HCT116 (cell line): ENCODE data around the gene SAMSN1. TPM values are rescaled to one million over a fixed set of nuclear protein-coding genes. Genes with fewer than 3 reads are reported as not detected.

Experiments
- ATAC-seq: fragments of 200-7000 bp; cut with Tn5 transposase; 2 replicates; pipeline ENCODE4 v1.9.1; 2020; ENCODE audit warnings: mild to moderate bottlenecking, moderate library complexity
- BruUV-seq: library from RNA; stranded (reverse); fragments of 400-500 nt; replicated peaks from 2 replicates; lab custom pipeline; 2021; lab: Mats Ljungman, UMichigan
- CTCF ChIA-PET: fragments of 300-600 bp; sonication (Branson Sonifier 250); formaldehyde crosslinking; loops from one replicate; lab custom pipeline; 2021; ENCODE audit warnings: antibody characterized with exemption; lab: Charles Lee
- POLR2A ChIA-PET: fragments of 300-600, 350-600 bp; sonication (Branson Sonifier 250); formaldehyde crosslinking; loops from one replicate; lab custom pipeline; 2021; ENCODE audit warnings: antibody characterized with exemption; lab: Charles Lee
- RAD21 ChIA-PET, 2 experiments: fragments of 300-600 bp; sonication (Branson Sonifier 250); formaldehyde crosslinking; loops; one replicate each; lab custom pipeline; 2023; ENCODE audit warnings: low total read pairs in 2 of 2; ENCODE audit not compliant: uncharacterized antibody in 2 of 2, unreplicated experiment in 2 of 2, low non-redundant PET in 1 of 2; lab: Charles Lee
- DNase-seq: peaks from one replicate; pipeline ENCODE4 v3.0.0-alpha.2; 2010; ENCODE audit warnings: low read depth, low spot score
- H2AFZ ChIP-seq: fragments of 200-600 bp; shearing (Covaris generic), sonication (generic); 2 replicates; pipeline ENCODE4 v1.6.1; 2017; ENCODE audit warnings: low read depth, mixed run types, mixed read lengths, antibody characterized with exemption, low read length; ENCODE audit not compliant: poor library complexity, severe bottlenecking
- H3K27ac ChIP-seq: 2 replicates; pipeline ENCODE4 v1.5.1; 2012; ENCODE audit warnings: low read depth, low read length
- H3K27me3 ChIP-seq: fragments of 200-600 bp; sonication (generic); 2 replicates; pipeline ENCODE4 v1.6.1; 2016; ENCODE audit warnings: mixed run types, low read length, mixed read lengths; ENCODE audit not compliant: insufficient read depth
- H3K36me3 ChIP-seq, 2 experiments: fragments of 200-500 bp in 1 of 2; fragments of 200-600 bp in 1 of 2; sonication (Bioruptor generic) in 1 of 2; sonication (generic) in 1 of 2; 2 replicates each; pipeline versions ENCODE4 v1.5.1 to v1.6.1; 2014 to 2016; ENCODE audit warnings: low read length in 2 of 2, inconsistent platforms in 1 of 2, mixed read lengths in 1 of 2, mixed run types in 1 of 2; ENCODE audit not compliant: insufficient read depth in 2 of 2, control insufficient read depth in 1 of 2
- H3K4me1 ChIP-seq, 2 experiments: fragments of 200-600 bp in 1 of 2; sonication (generic) in 1 of 2; 2 replicates each; pipeline versions ENCODE4 v1.5.1 to v1.6.1; 2012 to 2017; ENCODE audit warnings: low read length in 2 of 2, inconsistent platforms in 1 of 2, mild to moderate bottlenecking in 1 of 2, mixed read lengths in 1 of 2, mixed run types in 1 of 2, moderate library complexity in 1 of 2; ENCODE audit not compliant: insufficient read depth in 2 of 2, control insufficient read depth in 1 of 2
- H3K4me2 ChIP-seq: fragments of 200-600 bp; sonication (generic); 2 replicates; pipeline ENCODE4 v1.6.1; 2017; ENCODE audit warnings: mixed run types, low read length, mixed read lengths
- H3K4me3 ChIP-seq, 2 experiments: fragments of 200-600 bp in 1 of 2; sonication (generic) in 1 of 2; replicated peaks in 1 of 2; 2 replicates each; pipeline ENCODE4 v1.5.1; 2011 to 2016; ENCODE audit warnings: low read length in 2 of 2, control low read depth in 1 of 2, low read depth in 1 of 2, mild to moderate bottlenecking in 1 of 2, mixed read lengths in 1 of 2, mixed run types in 1 of 2
- H3K79me2 ChIP-seq: fragments of 200-600 bp; sonication (generic); 2 replicates; pipeline ENCODE4 v1.6.1; 2017; ENCODE audit warnings: mild to moderate bottlenecking, mixed run types, low read length, moderate library complexity, mixed read lengths; ENCODE audit not compliant: insufficient read depth
- H3K9ac ChIP-seq: fragments of 200-600 bp; sonication (generic); 2 replicates; pipeline ENCODE4 v1.6.1; 2016; ENCODE audit warnings: low read length, mixed read lengths
- H3K9me2 ChIP-seq: fragments of 200-600 bp; sonication (generic), shearing (Covaris generic); 2 replicates; pipeline ENCODE4 v1.6.1; 2017; ENCODE audit warnings: mixed run types, mild to moderate bottlenecking, moderate library complexity; ENCODE audit not compliant: insufficient read depth
- H3K9me3 ChIP-seq, 2 experiments: fragments of 200-500 bp in 1 of 2; fragments of 200-600 bp in 1 of 2; sonication (Bioruptor generic) in 1 of 2; sonication (generic) in 1 of 2; 2 replicates each; pipeline ENCODE4 v1.6.1; 2014 to 2017; ENCODE audit warnings: low read length in 2 of 2, mixed read lengths in 2 of 2, inconsistent platforms in 1 of 2, low read depth in 1 of 2, mild to moderate bottlenecking in 1 of 2, mixed run types in 1 of 2, moderate library complexity in 1 of 2; ENCODE audit not compliant: control insufficient read depth in 1 of 2, insufficient read depth in 1 of 2
- H4K20me1 ChIP-seq: fragments of 200-600 bp; sonication (generic), shearing (Covaris generic); 2 replicates; pipeline ENCODE4 v1.6.1; 2017; ENCODE audit warnings: mixed run types, mild to moderate bottlenecking, moderate library complexity; ENCODE audit not compliant: insufficient read depth
- CBX3 ChIP-seq: IDR thresholded peaks from 2 replicates; pipeline ENCODE4 v1.6.1; 2012; ENCODE audit warnings: low read depth
- CEBPB ChIP-seq: IDR thresholded peaks from 2 replicates; pipeline ENCODE4 v1.6.1; 2012; ENCODE audit warnings: low read depth
- EGR1 ChIP-seq: IDR thresholded peaks from 2 replicates; pipeline ENCODE4 v1.6.1; 2012; ENCODE audit warnings: low read depth
- EZH2 ChIP-seq: fragments of 200-600 bp; sonication (generic); IDR thresholded peaks from 2 replicates; pipeline ENCODE4 v1.6.1; 2017; ENCODE audit warnings: antibody characterized with exemption, mixed run types
- FOSL1 ChIP-seq: IDR thresholded peaks from 2 replicates; pipeline ENCODE4 v1.6.1; 2012; ENCODE audit warnings: low read depth
- POLR2A ChIP-seq: IDR thresholded peaks from 2 replicates; pipeline ENCODE4 v1.7.0; 2011; ENCODE audit warnings: borderline replicate concordance; ENCODE audit not compliant: insufficient read depth, insufficient read length; ENCODE audit errors: extremely low read depth
- POLR2AphosphoS5 ChIP-seq: IDR thresholded peaks from 2 replicates; pipeline ENCODE4 v1.6.1; 2011; ENCODE audit warnings: mild to moderate bottlenecking, low read depth, low read length, moderate library complexity
- SIN3A ChIP-seq: IDR thresholded peaks from 2 replicates; pipeline ENCODE4 v1.6.1; 2012; ENCODE audit warnings: low read depth
- SRF ChIP-seq: IDR thresholded peaks from 2 replicates; pipeline ENCODE4 v1.6.1; 2012; ENCODE audit warnings: low read depth
- TCF7L2 ChIP-seq: IDR thresholded peaks from 2 replicates; pipeline ENCODE4 v1.7.0; 2011; ENCODE audit warnings: borderline replicate concordance, inconsistent platforms; ENCODE audit not compliant: insufficient read depth, insufficient read length; ENCODE audit errors: extremely low read depth
- ZFX ChIP-seq: fragments of 450-650 bp; IDR thresholded peaks from 2 replicates; pipeline ENCODE4 v1.6.1; 2017
- ZNF274 ChIP-seq: fragments of 200-500 bp; sonication (Bioruptor generic); IDR thresholded peaks from 2 replicates; pipeline ENCODE4 v1.6.1; 2014; ENCODE audit warnings: mild to moderate bottlenecking, low read depth, low read length, inconsistent platforms
- intact Hi-C: fragments of 100-400 bp; cut with micrococcal nuclease; formaldehyde crosslinking; loops from 2 replicates; pipeline ENCODE4 v1.10.0; 2022
- total RNA-seq: library from RNA; stranded (reverse); gene quantifications from one replicate; pipeline ENCODE4 v1.2.1, GENCODE V29; 2021; ENCODE audit not compliant: unreplicated experiment
- TF ChIP-seq, protein P1 (sequence below), 3 experiments: fragments of 200-600 bp in 1 of 3; sonication (generic) in 1 of 3; IDR thresholded peaks in 2 of 3; conservative IDR thresholded peaks in 1 of 3; 2 replicates each; pipeline ENCODE4 v1.5.1; 2012 to 2017; ENCODE audit warnings: low read depth in 2 of 3, low read length in 2 of 3, antibody characterized with exemption in 1 of 3, borderline replicate concordance in 1 of 3, control low read depth in 1 of 3, mild to moderate bottlenecking in 1 of 3, mixed read lengths in 1 of 3, mixed run types in 1 of 3, moderate library complexity in 1 of 3; ENCODE audit not compliant: insufficient read depth in 1 of 3
- TF ChIP-seq, protein P2 (sequence below): IDR thresholded peaks from 2 replicates; pipeline ENCODE4 v1.6.1; 2012
- TF ChIP-seq, protein P3 (sequence below): IDR thresholded peaks from 2 replicates; pipeline ENCODE4 v1.6.1; 2012
- TF ChIP-seq, protein P4 (sequence below): IDR thresholded peaks from 2 replicates; pipeline ENCODE4 v1.6.1; 2011; ENCODE audit warnings: mild to moderate bottlenecking, low read length, moderate library complexity; ENCODE audit not compliant: insufficient replicate concordance; ENCODE audit errors: extremely low read depth
- TF ChIP-seq, protein P5 (sequence below): IDR thresholded peaks from 2 replicates; pipeline ENCODE4 v1.6.1; 2012; ENCODE audit warnings: low read depth

SAMSN1 gene
- total RNA-seq, 1 experiment from 2014 or later = 0.57 TPM

DNA sequence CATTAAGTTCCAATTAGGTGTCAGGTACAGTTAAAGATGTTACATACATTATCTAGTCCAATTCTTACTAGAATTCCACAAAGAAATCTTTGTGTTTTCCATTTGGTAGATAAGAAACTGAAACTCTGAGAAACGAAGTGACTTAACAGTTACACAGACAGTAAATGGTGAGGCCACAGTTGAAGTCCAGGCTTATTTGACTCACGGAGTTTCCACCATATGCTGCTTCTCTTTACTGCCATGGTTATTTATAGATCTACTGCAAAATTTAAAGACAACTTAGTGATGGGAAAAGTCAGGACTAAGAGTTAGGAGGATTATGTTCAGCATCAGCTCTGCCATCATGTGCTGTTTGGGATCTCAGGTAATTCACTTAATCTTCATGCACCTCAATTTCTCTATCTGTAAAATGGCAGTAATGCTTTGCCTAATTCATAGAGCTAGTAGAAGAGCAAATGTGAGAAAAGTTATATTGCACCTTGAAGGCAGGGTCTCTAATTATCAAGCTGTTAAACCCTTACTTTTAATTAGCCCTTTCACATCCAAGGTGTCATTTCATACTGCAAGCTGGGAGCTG, 26.2 kb upstream of the SAMSN1 start:
- H3K4me1 ChIP-seq = no peaks in the 10 kb centered on the region
- no TSS peak for BruUV-seq

More for the DNA sequence above, 26.2 kb upstream of the SAMSN1 start:
- no peaks in the 10 kb centered on the region for H3K9me2 ChIP-seq
- no peaks in the 10 kb centered on the region; a peak in 1 of 4 replicates for H3K9me3 ChIP-seq
- ChIA-PET CTCF (no interaction called here), RAD21 (no interaction called here), POLR2A (no interaction called here)
- intact Hi-C loops = no loop called here
- no peaks in the 10 kb centered on the region for H3K79me2 ChIP-seq
- no peak overlapping the region for H3K4me3 ChIP-seq
- H3K36me3 ChIP-seq = no peaks in the 10 kb centered on the region
- DNase-seq (no peak), ATAC-seq (no peak)
- no peak overlapping the region for H2AFZ ChIP-seq
- H3K4me2 ChIP-seq = no peak overlapping the region
- H3K9ac ChIP-seq = no peak overlapping the region
- no peak overlapping the region for H3K27ac ChIP-seq
- H4K20me1 ChIP-seq = no peaks in the 10 kb centered on the region
- TF ChIP-seq ZNF274 (no peak), FOSL1 (no peak), POLR2AphosphoS5 (no peak), CEBPB (no peak), TCF7L2 (no peak), POLR2A (no peak), ZFX (no peak), SRF (no peak), EZH2 (no peak), CBX3 (no peak), EGR1 (no peak), SIN3A (no peak)
- TF ChIP-seq, protein P1, sequence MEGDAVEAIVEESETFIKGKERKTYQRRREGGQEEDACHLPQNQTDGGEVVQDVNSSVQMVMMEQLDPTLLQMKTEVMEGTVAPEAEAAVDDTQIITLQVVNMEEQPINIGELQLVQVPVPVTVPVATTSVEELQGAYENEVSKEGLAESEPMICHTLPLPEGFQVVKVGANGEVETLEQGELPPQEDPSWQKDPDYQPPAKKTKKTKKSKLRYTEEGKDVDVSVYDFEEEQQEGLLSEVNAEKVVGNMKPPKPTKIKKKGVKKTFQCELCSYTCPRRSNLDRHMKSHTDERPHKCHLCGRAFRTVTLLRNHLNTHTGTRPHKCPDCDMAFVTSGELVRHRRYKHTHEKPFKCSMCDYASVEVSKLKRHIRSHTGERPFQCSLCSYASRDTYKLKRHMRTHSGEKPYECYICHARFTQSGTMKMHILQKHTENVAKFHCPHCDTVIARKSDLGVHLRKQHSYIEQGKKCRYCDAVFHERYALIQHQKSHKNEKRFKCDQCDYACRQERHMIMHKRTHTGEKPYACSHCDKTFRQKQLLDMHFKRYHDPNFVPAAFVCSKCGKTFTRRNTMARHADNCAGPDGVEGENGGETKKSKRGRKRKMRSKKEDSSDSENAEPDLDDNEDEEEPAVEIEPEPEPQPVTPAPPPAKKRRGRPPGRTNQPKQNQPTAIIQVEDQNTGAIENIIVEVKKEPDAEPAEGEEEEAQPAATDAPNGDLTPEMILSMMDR (IDR thresholded peaks at IDR 0.05 in 2 of 3, conservative IDR thresholded peaks at IDR 0.05 in 1 of 3; ENCODE audit: borderline replicate concordance in 1 of 3, insufficient read depth in 1 of 3, low read depth in 2 of 3, low read length in 2 of 3) = no peak
- TF ChIP-seq, protein P2, sequence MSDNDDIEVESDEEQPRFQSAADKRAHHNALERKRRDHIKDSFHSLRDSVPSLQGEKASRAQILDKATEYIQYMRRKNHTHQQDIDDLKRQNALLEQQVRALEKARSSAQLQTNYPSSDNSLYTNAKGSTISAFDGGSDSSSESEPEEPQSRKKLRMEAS = no peak
- TF ChIP-seq, protein P3, sequence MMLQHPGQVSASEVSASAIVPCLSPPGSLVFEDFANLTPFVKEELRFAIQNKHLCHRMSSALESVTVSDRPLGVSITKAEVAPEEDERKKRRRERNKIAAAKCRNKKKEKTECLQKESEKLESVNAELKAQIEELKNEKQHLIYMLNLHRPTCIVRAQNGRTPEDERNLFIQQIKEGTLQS = no peak
- TF ChIP-seq, protein P4, sequence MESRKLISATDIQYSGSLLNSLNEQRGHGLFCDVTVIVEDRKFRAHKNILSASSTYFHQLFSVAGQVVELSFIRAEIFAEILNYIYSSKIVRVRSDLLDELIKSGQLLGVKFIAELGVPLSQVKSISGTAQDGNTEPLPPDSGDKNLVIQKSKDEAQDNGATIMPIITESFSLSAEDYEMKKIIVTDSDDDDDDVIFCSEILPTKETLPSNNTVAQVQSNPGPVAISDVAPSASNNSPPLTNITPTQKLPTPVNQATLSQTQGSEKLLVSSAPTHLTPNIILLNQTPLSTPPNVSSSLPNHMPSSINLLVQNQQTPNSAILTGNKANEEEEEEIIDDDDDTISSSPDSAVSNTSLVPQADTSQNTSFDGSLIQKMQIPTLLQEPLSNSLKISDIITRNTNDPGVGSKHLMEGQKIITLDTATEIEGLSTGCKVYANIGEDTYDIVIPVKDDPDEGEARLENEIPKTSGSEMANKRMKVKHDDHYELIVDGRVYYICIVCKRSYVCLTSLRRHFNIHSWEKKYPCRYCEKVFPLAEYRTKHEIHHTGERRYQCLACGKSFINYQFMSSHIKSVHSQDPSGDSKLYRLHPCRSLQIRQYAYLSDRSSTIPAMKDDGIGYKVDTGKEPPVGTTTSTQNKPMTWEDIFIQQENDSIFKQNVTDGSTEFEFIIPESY = no peak
- TF ChIP-seq, protein P5, sequence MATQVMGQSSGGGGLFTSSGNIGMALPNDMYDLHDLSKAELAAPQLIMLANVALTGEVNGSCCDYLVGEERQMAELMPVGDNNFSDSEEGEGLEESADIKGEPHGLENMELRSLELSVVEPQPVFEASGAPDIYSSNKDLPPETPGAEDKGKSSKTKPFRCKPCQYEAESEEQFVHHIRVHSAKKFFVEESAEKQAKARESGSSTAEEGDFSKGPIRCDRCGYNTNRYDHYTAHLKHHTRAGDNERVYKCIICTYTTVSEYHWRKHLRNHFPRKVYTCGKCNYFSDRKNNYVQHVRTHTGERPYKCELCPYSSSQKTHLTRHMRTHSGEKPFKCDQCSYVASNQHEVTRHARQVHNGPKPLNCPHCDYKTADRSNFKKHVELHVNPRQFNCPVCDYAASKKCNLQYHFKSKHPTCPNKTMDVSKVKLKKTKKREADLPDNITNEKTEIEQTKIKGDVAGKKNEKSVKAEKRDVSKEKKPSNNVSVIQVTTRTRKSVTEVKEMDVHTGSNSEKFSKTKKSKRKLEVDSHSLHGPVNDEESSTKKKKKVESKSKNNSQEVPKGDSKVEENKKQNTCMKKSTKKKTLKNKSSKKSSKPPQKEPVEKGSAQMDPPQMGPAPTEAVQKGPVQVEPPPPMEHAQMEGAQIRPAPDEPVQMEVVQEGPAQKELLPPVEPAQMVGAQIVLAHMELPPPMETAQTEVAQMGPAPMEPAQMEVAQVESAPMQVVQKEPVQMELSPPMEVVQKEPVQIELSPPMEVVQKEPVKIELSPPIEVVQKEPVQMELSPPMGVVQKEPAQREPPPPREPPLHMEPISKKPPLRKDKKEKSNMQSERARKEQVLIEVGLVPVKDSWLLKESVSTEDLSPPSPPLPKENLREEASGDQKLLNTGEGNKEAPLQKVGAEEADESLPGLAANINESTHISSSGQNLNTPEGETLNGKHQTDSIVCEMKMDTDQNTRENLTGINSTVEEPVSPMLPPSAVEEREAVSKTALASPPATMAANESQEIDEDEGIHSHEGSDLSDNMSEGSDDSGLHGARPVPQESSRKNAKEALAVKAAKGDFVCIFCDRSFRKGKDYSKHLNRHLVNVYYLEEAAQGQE = no peak
- H3K27me3 ChIP-seq = no peaks in the 10 kb centered on the region
